Tibial nerve (tissue), 4 donors: ENCODE results near the gene GPX4. TPM values are rescaled to one million over a fixed set of nuclear protein-coding genes. Genes with fewer than 3 reads are reported as not detected.

Experiments used
- DNase-seq, 2 donors: peaks; one replicate each; pipeline ENCODE4 v3.0.0-alpha.2; 2019; ENCODE audit warnings: low spot score in 2 of 2
- H3K27ac ChIP-seq, 4 donors: fragments of 200-600 bp; sonication (generic) in 3 of 4; one replicate each; pipeline ENCODE4 v1.5.1; 2017 to 2019; ENCODE audit warnings: mild to moderate bottlenecking in 1 of 4
- H3K27me3 ChIP-seq, 2 donors: fragments of 200-600 bp; sonication (generic) in 1 of 2; one replicate each; pipeline versions ENCODE4 v1.5.1 to v1.6.0; 2017 to 2019
- H3K36me3 ChIP-seq, 3 donors: fragments of 200-600 bp; sonication (generic); one replicate each; pipeline ENCODE4 v1.5.1; 2018 to 2019
- H3K4me1 ChIP-seq, 4 donors: fragments of 200-600 bp; sonication (generic) in 3 of 4; one replicate each; pipeline ENCODE4 v1.5.1; 2017 to 2019
- H3K4me3 ChIP-seq, 4 donors: fragments of 200-600 bp; sonication (generic) in 3 of 4; one replicate each; pipeline ENCODE4 v1.5.1; 2017 to 2019; ENCODE audit warnings: mild to moderate bottlenecking in 1 of 4, moderate library complexity in 1 of 4
- H3K9me3 ChIP-seq, 4 donors: fragments of 200-600 bp; sonication (generic) in 3 of 4; one replicate each; pipeline ENCODE4 v1.5.1; 2017 to 2019
- EP300 ChIP-seq, 2 donors: sonication (generic); formaldehyde crosslinking; IDR thresholded peaks; one replicate each; pipeline ENCODE4 v1.6.1; 2017; ENCODE audit warnings: antibody characterized with exemption in 2 of 2, mild to moderate bottlenecking in 1 of 2
- POLR2A ChIP-seq, 2 donors: fragments of 450-650 bp; IDR thresholded peaks; one replicate each; pipeline ENCODE4 v1.6.1; 2017; ENCODE audit warnings: antibody characterized with exemption in 2 of 2, mild to moderate bottlenecking in 2 of 2, moderate library complexity in 2 of 2
- WGBS, 2 donors: methylation state at CpG; one replicate each; pipeline ENCODE4 v1.1.5; 2018; 5-methylcytosine and 5-hydroxymethylcytosine counted together
- total RNA-seq, 4 donors: library from RNA; depleted of rRNA; stranded (reverse); fragments of >200 nt; gene quantifications; one replicate each; pipeline ENCODE4 v1.1.0, GENCODE V29; 2016
- TF ChIP-seq, protein P1 (sequence below), 5 experiments: fragments of 200-600 bp in 3 of 5; fragments of 450-650 bp in 2 of 5; sonication (generic) in 3 of 5; IDR thresholded peaks; one replicate each; pipeline ENCODE4 v1.5.1; 2016 to 2019; ENCODE audit warnings: antibody characterized with exemption in 5 of 5, mild to moderate bottlenecking in 3 of 5, moderate library complexity in 2 of 5

GPX4 gene
- total RNA-seq, 4 donors from 2014 or later: 337 to 518 (median 493) TPM

DNA sequence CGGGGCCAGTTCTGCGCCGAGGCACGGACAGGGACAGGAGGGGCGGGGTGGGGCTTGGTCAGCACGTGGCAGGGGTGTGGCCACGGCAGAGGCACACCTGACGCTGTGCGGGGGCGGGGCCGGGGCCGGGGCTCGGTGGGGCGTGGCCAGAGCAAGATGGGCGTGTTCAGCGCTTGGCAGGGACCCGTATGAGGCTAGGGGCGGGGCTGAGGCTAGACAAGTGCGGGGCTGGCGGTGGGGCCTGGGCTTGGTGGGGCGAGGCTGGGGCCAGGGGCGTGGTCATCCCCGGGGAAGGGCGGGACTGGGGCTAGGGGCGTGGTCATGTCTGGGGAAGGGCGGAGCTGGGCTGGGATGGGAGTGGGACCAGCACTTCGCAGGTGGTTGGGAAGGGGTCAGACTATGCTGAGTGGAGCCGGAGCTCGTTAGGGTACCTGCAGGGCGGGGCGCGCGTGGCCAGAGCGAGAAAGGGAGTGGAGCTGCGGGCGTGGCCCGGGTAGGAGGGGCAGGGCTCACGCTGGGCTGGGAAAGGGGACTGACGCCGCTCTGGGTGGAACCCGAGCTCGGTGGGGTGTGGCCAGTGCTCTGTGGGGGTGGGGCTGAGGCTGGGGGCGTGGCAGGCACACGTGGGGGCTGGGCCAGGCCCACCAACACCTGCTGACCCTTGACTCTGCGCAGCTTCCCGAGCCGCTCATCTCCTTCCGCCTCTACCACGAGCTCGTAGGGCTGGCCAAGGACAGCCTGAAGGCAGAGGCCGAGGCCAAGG is 21.4 kb upstream of the GPX4 start:
- no peak for TF ChIP-seq EP300 (IDR thresholded peaks at IDR 0.05)
- TF ChIP-seq, protein P1, sequence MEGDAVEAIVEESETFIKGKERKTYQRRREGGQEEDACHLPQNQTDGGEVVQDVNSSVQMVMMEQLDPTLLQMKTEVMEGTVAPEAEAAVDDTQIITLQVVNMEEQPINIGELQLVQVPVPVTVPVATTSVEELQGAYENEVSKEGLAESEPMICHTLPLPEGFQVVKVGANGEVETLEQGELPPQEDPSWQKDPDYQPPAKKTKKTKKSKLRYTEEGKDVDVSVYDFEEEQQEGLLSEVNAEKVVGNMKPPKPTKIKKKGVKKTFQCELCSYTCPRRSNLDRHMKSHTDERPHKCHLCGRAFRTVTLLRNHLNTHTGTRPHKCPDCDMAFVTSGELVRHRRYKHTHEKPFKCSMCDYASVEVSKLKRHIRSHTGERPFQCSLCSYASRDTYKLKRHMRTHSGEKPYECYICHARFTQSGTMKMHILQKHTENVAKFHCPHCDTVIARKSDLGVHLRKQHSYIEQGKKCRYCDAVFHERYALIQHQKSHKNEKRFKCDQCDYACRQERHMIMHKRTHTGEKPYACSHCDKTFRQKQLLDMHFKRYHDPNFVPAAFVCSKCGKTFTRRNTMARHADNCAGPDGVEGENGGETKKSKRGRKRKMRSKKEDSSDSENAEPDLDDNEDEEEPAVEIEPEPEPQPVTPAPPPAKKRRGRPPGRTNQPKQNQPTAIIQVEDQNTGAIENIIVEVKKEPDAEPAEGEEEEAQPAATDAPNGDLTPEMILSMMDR (IDR thresholded peaks at IDR 0.05): no peak
- TF ChIP-seq POLR2A (IDR thresholded peaks at IDR 0.05): no peak
- Histone ChIP-seq H3K36me3 (peaks cover 0 to 30% (median 0%) of the 10 kb centered on the region in 3 donors), H3K9me3 (no peaks in the 10 kb centered on the region), H3K4me1 (peaks cover 0 to 35% (median 3%) of the 10 kb centered on the region in 4 donors), H3K27me3 (peaks cover 0 to 5% of the 10 kb centered on the region in 2 donors), H3K4me3 (peak overlapping the region in 1 of 4 donors; percentile 28), H3K27ac (no peak overlapping the region)
- no peak for DNase-seq
- 38 to 46% methylated on average over 34 to 39 of the region's 51 CpGs for WGBS, 2 donors

GRCh38 chr19:1082928-1083816 is 20.6 kb upstream of the GPX4 start:
- H3K27ac ChIP-seq: no peak overlapping the region
- H3K27me3 ChIP-seq: peaks cover 0 to 5% of the 10 kb centered on the region in 2 donors
- H3K4me1 ChIP-seq: peaks cover 0 to 43% (median 8%) of the 10 kb centered on the region in 4 donors
- no peak for DNase-seq
- peak overlapping the region in 1 of 4 donors; percentile 28 for H3K4me3 ChIP-seq
- TF ChIP-seq, protein P1 (IDR thresholded peaks at IDR 0.05): no peak
- no peak for TF ChIP-seq POLR2A (IDR thresholded peaks at IDR 0.05)
- TF ChIP-seq EP300 (IDR thresholded peaks at IDR 0.05): no peak
- peaks cover 0 to 37% (median 0%) of the 10 kb centered on the region in 3 donors for H3K36me3 ChIP-seq
- no peaks in the 10 kb centered on the region for H3K9me3 ChIP-seq
- 80 to 84% methylated on average over 34 to 40 of the region's 59 CpGs for WGBS, 2 donors

- Histone ChIP-seq H3K27ac (no peak overlapping the region), H3K4me3 (no peak overlapping the region), H3K27me3 (peaks cover 0 to 5% of the 10 kb centered on the region in 2 donors), H3K9me3 (no peaks in the 10 kb centered on the region), H3K4me1 (peaks cover 0 to 54% (median 17%) of the 10 kb centered on the region in 4 donors), H3K36me3 (peaks cover 0 to 48% (median 0%) of the 10 kb centered on the region in 3 donors)
- TF ChIP-seq POLR2A (IDR thresholded peaks at IDR 0.05): no peak
- TF ChIP-seq EP300 (IDR thresholded peaks at IDR 0.05): no peak
- TF ChIP-seq, protein P1 (IDR thresholded peaks at IDR 0.05): no peak
- DNase-seq: no peak
- 81 to 82% methylated on average over 37 to 38 of the region's 43 CpGs for WGBS, 2 donors
Measured at GRCh38 chr19:1084024-1084868, 19.5 kb upstream of the GPX4 start.

- TF ChIP-seq POLR2A (IDR thresholded peaks at IDR 0.05) (no peak), EP300 (IDR thresholded peaks at IDR 0.05) (no peak)
- TF ChIP-seq, protein P1 (IDR thresholded peaks at IDR 0.05): no peak
- DNase-seq: no peak
Measured at GRCh38 chr19:1085053-1085658, 18.6 kb upstream of the GPX4 start.

More at GRCh38 chr19:1085053-1085658, 18.6 kb upstream of the GPX4 start:
- 76 to 79% methylated on average over 8 of the region's 8 CpGs for WGBS, 2 donors
- no peak overlapping the region for H3K4me3 ChIP-seq
- H3K27ac ChIP-seq: no peak overlapping the region
- no peaks in the 10 kb centered on the region for H3K9me3 ChIP-seq
- H3K36me3 ChIP-seq: peaks cover 0 to 57% (median 0%) of the 10 kb centered on the region in 3 donors
- peaks cover 0 to 5% of the 10 kb centered on the region in 2 donors for H3K27me3 ChIP-seq
- peaks cover 0 to 62% (median 19%) of the 10 kb centered on the region in 4 donors for H3K4me1 ChIP-seq
